Upper lobe of right lung (tissue), 1 donor: ENCODE measurements around the gene TMEM31. TPM values are rescaled to one million over a fixed set of nuclear protein-coding genes. Genes with fewer than 3 reads are reported as not detected.
"Not testable (repeated sequence)": the region's sequence is repeated elsewhere in the genome, so short reads cannot be mapped to it uniquely, and the experiment has no call there.

Source experiments
- ATAC-seq: fragments of 200-7000 bp; cut with Tn5 transposase; one replicate; pipeline ENCODE4 v1.9.1; 2020; ENCODE audit warnings: mild to moderate bottlenecking, moderate library complexity
- DNase-seq: peaks from one replicate; pipeline ENCODE4 v3.0.0-alpha.2; 2020
- H3K27ac ChIP-seq: fragments of 200-600 bp; one replicate; pipeline ENCODE4 v1.8.0; 2022
- H3K27me3 ChIP-seq: fragments of 200-600 bp; one replicate; pipeline ENCODE4 v1.8.0; 2022; ENCODE audit warnings: mild to moderate bottlenecking
- H3K36me3 ChIP-seq: fragments of 200-600 bp; one replicate; pipeline ENCODE4 v1.8.0; 2022
- H3K4me1 ChIP-seq: fragments of 200-600 bp; one replicate; pipeline ENCODE4 v1.8.0; 2022
- H3K4me3 ChIP-seq: fragments of 200-600 bp; one replicate; pipeline ENCODE4 v1.8.0; 2022; ENCODE audit warnings: mild to moderate bottlenecking
- H3K9me3 ChIP-seq: fragments of 200-600 bp; one replicate; pipeline ENCODE4 v1.8.0; 2022
- CTCF ChIP-seq: fragments of 200-600 bp; IDR thresholded peaks from one replicate; pipeline ENCODE4 v1.8.0; 2022; ENCODE audit warnings: antibody characterized with exemption
- intact Hi-C: fragments of 100-400 bp; cut with DNase I; formaldehyde crosslinking; loops from one replicate; pipeline ENCODE4 v1.11.0; 2022
- total RNA-seq: library from RNA; stranded (reverse); fragmentation: NEBNext Ultra II Directional; extraction: Animal tissue kit (Norgen Biotek cat#: 25700); gene quantifications from one replicate; pipeline ENCODE4 v1.2.1, GENCODE V29; 2021
- donor health status: DM: no; HTN: yes; CAD: no; lungs with severe emphysema.

The TMEM31 gene
- total RNA-seq, 1 donor from 2014 or later = not detected

- intact Hi-C loops = no loop called here
- H3K4me1 ChIP-seq = no peaks in the 10 kb centered on the region
- H3K27me3 ChIP-seq = no peaks in the 10 kb centered on the region
Observed at GRCh38 chrX:103754401-103754800, 43.7 kb downstream of the TMEM31 start.

GRCh38 chrX:103756736-103757135 is 46.0 kb downstream of the TMEM31 start:
- Histone ChIP-seq H3K36me3 (no peaks in the 10 kb centered on the region), H3K27me3 (no peaks in the 10 kb centered on the region), H3K4me1 (no peaks in the 10 kb centered on the region), H3K4me3 (no peak overlapping the region), H3K9me3 (no peaks in the 10 kb centered on the region), H3K27ac (no peak overlapping the region)
- intact Hi-C loops = no loop called here
- TF ChIP-seq CTCF = no peak
- ATAC-seq (no peak), DNase-seq (no peak)

More at GRCh38 chrX:103754401-103754800, 43.7 kb downstream of the TMEM31 start:
- no peak for ATAC-seq
- Histone ChIP-seq H3K9me3 (no peaks in the 10 kb centered on the region), H3K36me3 (no peaks in the 10 kb centered on the region), H3K4me3 (no peak overlapping the region), H3K27ac (no peak overlapping the region)
- DNase-seq = no peak
- TF ChIP-seq CTCF = no peak

- no peak for ATAC-seq
- Histone ChIP-seq H3K27ac (no peak overlapping the region), H3K4me3 (no peak overlapping the region), H3K4me1 (no peaks in the 10 kb centered on the region), H3K9me3 (no peaks in the 10 kb centered on the region), H3K36me3 (no peaks in the 10 kb centered on the region), H3K27me3 (no peaks in the 10 kb centered on the region)
- no peak for DNase-seq
- TF ChIP-seq CTCF = no peak
- intact Hi-C loops = no loop called here
Observed at GRCh38 chrX:103758555-103758954, 47.8 kb downstream of the TMEM31 start.

GRCh38 chrX:103763541-103763940 is 52.8 kb downstream of the TMEM31 start:
- H3K9me3 ChIP-seq, H3K27ac ChIP-seq, H3K27me3 ChIP-seq, DNase-seq, intact Hi-C loops, ATAC-seq, H3K4me3 ChIP-seq, H3K36me3 ChIP-seq, H3K4me1 ChIP-seq: not testable (repeated sequence)

Other genes starting within 250 kb of the TMEM31 start
- gene RAB40A, start 191.4 kb upstream of the TMEM31 start, total RNA-seq = 1.1 TPM
- gene TCEAL4, start 125.4 kb upstream of the TMEM31 start, total RNA-seq = 92.3 TPM
- 20.1 TPM for gene TCEAL3, start 102.9 kb upstream of the TMEM31 start, total RNA-seq
- gene TCEAL1, start 81.9 kb upstream of the TMEM31 start, total RNA-seq = 31.0 TPM
- gene MORF4L2, start 24.2 kb upstream of the TMEM31 start, total RNA-seq = 185 TPM
- gene PLP1, start 65.9 kb downstream of the TMEM31 start, total RNA-seq = not detected
- 0.55 TPM for gene RAB9B, start 121.3 kb downstream of the TMEM31 start, total RNA-seq